Right lobe of liver (tissue), 6 donors: ENCODE measurements around the gene YTHDF1. TPM values are rescaled to one million over a fixed set of nuclear protein-coding genes. Genes with fewer than 3 reads are reported as not detected.

ENCODE experiments used
- ATAC-seq, 4 donors: fragments of 200-7000 bp; cut with Tn5 transposase; one replicate each; pipeline ENCODE4 v1.9.1; 2020; ENCODE audit warnings: mild to moderate bottlenecking in 4 of 4, moderate library complexity in 4 of 4
- DNase-seq, 3 donors: peaks; one replicate each; pipeline ENCODE4 v3.0.0-alpha.2; 2020
- H3K27ac ChIP-seq, 3 donors: fragments of 200-600 bp; one replicate each; pipeline ENCODE4 v1.8.0; 2022
- H3K27me3 ChIP-seq, 2 donors: fragments of 200-600 bp; one replicate each; pipeline ENCODE4 v1.8.0; 2022
- H3K36me3 ChIP-seq, 4 donors: fragments of 200-600 bp; sonication (generic) in 1 of 4; one replicate each; pipeline versions ENCODE4 v1.5.1 to v1.8.0; 2017 to 2022; ENCODE audit warnings: control low read depth in 1 of 4
- H3K4me1 ChIP-seq, 4 donors: fragments of 200-600 bp; sonication (generic) in 1 of 4; one replicate each; pipeline versions ENCODE4 v1.5.1 to v1.8.0; 2017 to 2022; ENCODE audit warnings: control low read depth in 1 of 4
- H3K4me3 ChIP-seq, 3 donors: fragments of 200-600 bp; one replicate each; pipeline ENCODE4 v1.8.0; 2022
- H3K9me3 ChIP-seq, 4 donors: fragments of 200-600 bp; sonication (generic) in 1 of 4; one replicate each; pipeline versions ENCODE4 v1.5.1 to v1.8.0; 2017 to 2022; ENCODE audit warnings: control low read depth in 1 of 4
- CTCF ChIP-seq, 4 donors: fragments of 200-600 bp in 3 of 4; fragments of 450-650 bp in 1 of 4; IDR thresholded peaks; one replicate each; pipeline versions ENCODE4 v1.5.1 to v1.8.0; 2016 to 2022; ENCODE audit warnings: antibody characterized with exemption in 4 of 4, mild to moderate bottlenecking in 2 of 4
- POLR2A ChIP-seq: fragments of 450-650 bp; IDR thresholded peaks from one replicate; pipeline ENCODE4 v1.6.1; 2017; ENCODE audit warnings: antibody characterized with exemption, mild to moderate bottlenecking
- WGBS: methylation state at CpG from one replicate; pipeline ENCODE4 v1.1.6; 2018; ENCODE audit warnings: low coverage, low lambda C conversion rate; ENCODE audit not compliant: insufficient coverage; ENCODE audit errors: missing lambda C conversion rate; 5-methylcytosine and 5-hydroxymethylcytosine counted together
- intact Hi-C, 2 donors: fragments of 100-400 bp; cut with DNase I; formaldehyde crosslinking; loops; one replicate each; pipeline versions ENCODE4 v1.11.2 to v1.14.1; 2022
- total RNA-seq, 6 experiments: library from RNA; depleted of rRNA in 2 of 6; stranded (reverse); fragments of >200 nt in 2 of 6; fragmentation: NEBNext Ultra II Directional in 3 of 6; extraction: Animal tissue kit (Norgen Biotek cat#: 25700) in 3 of 6; gene quantifications; one replicate each; pipeline versions ENCODE4 v1.1.0 to v1.2.4, GENCODE V29; 2016 to 2023
- donor health status: DM: no; HTN: yes; CAD: no.
- donor health status: DM: no; HTN: no; CAD: no.
- donor health status: DM: no; HTN: no; CAD: no.
- donor health status: DM: no; HTN: yes; CAD: no.
- donor health status: DM: no; HTN: yes; CAD: no.

Gene YTHDF1
- total RNA-seq, 6 experiments from 2014 or later = 16.4 to 23.6 (median 21.1) TPM

GRCh38 chr20:63178889-63179686 lies 36.8 kb downstream of the YTHDF1 start:
- peak in 1 of 3 donors; percentile 38 for DNase-seq
- H3K36me3 ChIP-seq = no peaks in the 10 kb centered on the region
- 2% methylated on average over 13 of the region's 74 CpGs for WGBS
- H3K27me3 ChIP-seq = peaks cover 13 to 21% of the 10 kb centered on the region in 2 donors
- intact Hi-C loops = loop anchor here in 1 of 2 donors (5.0 kb wide), 1 partner anchor 117 kb away; no protein-coding TSS in a partner anchor
- peaks cover 0 to 16% (median 0%) of the 10 kb centered on the region in 4 donors for H3K4me1 ChIP-seq
- no peak overlapping the region for H3K4me3 ChIP-seq
- no peaks in the 10 kb centered on the region for H3K9me3 ChIP-seq
- peak; percentile 19 to 57 (median 44) for TF ChIP-seq CTCF (IDR thresholded peaks at IDR 0.05)
- TF ChIP-seq POLR2A = no peak
- peak in 3 of 4 donors; percentile 28 to 48 (median 30) for ATAC-seq
- H3K27ac ChIP-seq = no peak overlapping the region

GRCh38 chr20:63178446-63178820 lies 37.5 kb downstream of the YTHDF1 start:
- H3K4me3 ChIP-seq = no peak overlapping the region

GRCh38 chr20:63177785-63178445 lies 38.0 kb downstream of the YTHDF1 start:
- H3K27ac ChIP-seq = no peak overlapping the region
- intact Hi-C loops = loop anchor here in 1 of 2 donors (5.0 kb wide), 1 partner anchor 116 kb away; no protein-coding TSS in a partner anchor
- no peak for ATAC-seq
- H3K9me3 ChIP-seq = no peaks in the 10 kb centered on the region
- WGBS = 7% methylated on average over 3 of the region's 90 CpGs
- H3K4me1 ChIP-seq = peaks cover 0 to 16% (median 0%) of the 10 kb centered on the region in 4 donors
- peaks cover 13 to 29% of the 10 kb centered on the region in 2 donors for H3K27me3 ChIP-seq
- DNase-seq = no peak
- H3K4me3 ChIP-seq = no peak overlapping the region
- TF ChIP-seq CTCF (IDR thresholded peaks at IDR 0.05) (no peak), POLR2A (no peak)
- H3K36me3 ChIP-seq = no peaks in the 10 kb centered on the region

More at GRCh38 chr20:63178446-63178820, 37.5 kb downstream of the YTHDF1 start:
- intact Hi-C loops = loop anchor here in 1 of 2 donors (5.0 kb wide), 1 partner anchor 116 kb away; no protein-coding TSS in a partner anchor
- ATAC-seq (no peak), DNase-seq (no peak)
- no peak for TF ChIP-seq CTCF (IDR thresholded peaks at IDR 0.05)
- no peak for TF ChIP-seq POLR2A
- Histone ChIP-seq H3K36me3 (no peaks in the 10 kb centered on the region), H3K4me1 (peaks cover 0 to 16% (median 0%) of the 10 kb centered on the region in 4 donors), H3K27ac (no peak overlapping the region), H3K27me3 (peaks cover 13 to 28% of the 10 kb centered on the region in 2 donors), H3K9me3 (no peaks in the 10 kb centered on the region)
- WGBS = 0% methylated on average over 2 of the region's 49 CpGs

GRCh38 chr20:63177134-63177784 lies 38.7 kb downstream of the YTHDF1 start:
- no peak for ATAC-seq
- no peak overlapping the region for H3K27ac ChIP-seq
- H3K4me1 ChIP-seq = peaks cover 0 to 16% (median 0%) of the 10 kb centered on the region in 4 donors
- H3K9me3 ChIP-seq = no peaks in the 10 kb centered on the region
- TF ChIP-seq CTCF (IDR thresholded peaks at IDR 0.05) = no peak
- no peaks in the 10 kb centered on the region for H3K36me3 ChIP-seq
- no peak for DNase-seq
- WGBS = 2% methylated on average over 10 of the region's 96 CpGs
- intact Hi-C loops = loop anchor here in 1 of 2 donors (5.0 kb wide), 1 partner anchor 115 kb away; no protein-coding TSS in a partner anchor
- peaks cover 13 to 29% of the 10 kb centered on the region in 2 donors for H3K27me3 ChIP-seq
- H3K4me3 ChIP-seq = no peak overlapping the region
